WTC11 (cell line): ENCODE results near the gene EME1.

ENCODE experiments used
- ATF1 ChIP-seq: sonication (generic); formaldehyde crosslinking; IDR thresholded peaks from 2 replicates; pipeline ENCODE4 v1.8.1; 2023; ENCODE audit warnings: mild to moderate bottlenecking, moderate library complexity, missing genetic modification reagents
- ATF2 ChIP-seq: sonication (generic); formaldehyde crosslinking; IDR thresholded peaks from 2 replicates; pipeline ENCODE4 v1.8.1; 2022; ENCODE audit warnings: low read depth, missing genetic modification reagents, borderline replicate concordance
- ATF3 ChIP-seq: sonication (generic); formaldehyde crosslinking; conservative IDR thresholded peaks from 2 replicates; pipeline ENCODE4 v1.8.1; 2022; ENCODE audit warnings: mild to moderate bottlenecking, missing genetic modification reagents
- CREM ChIP-seq: sonication (generic); formaldehyde crosslinking; IDR thresholded peaks from 2 replicates; pipeline ENCODE4 v1.8.1; 2022; ENCODE audit warnings: mild to moderate bottlenecking, missing genetic modification reagents, moderate library complexity
- CTCF ChIP-seq: fragments of 200-600 bp; IDR thresholded peaks from 2 replicates; pipeline ENCODE4 v1.8.0; 2022; ENCODE audit warnings: antibody characterized with exemption
- GTF2I ChIP-seq: fragments of 250-450 bp; sonication (Bioruptor Pico); conservative IDR thresholded peaks from 2 replicates; pipeline ENCODE4 v1.4.0; 2021; ENCODE audit warnings: mild to moderate bottlenecking
- HMGXB4 ChIP-seq: sonication (generic); formaldehyde crosslinking; IDR thresholded peaks from 2 replicates; pipeline ENCODE4 v1.8.1; 2023; ENCODE audit warnings: mild to moderate bottlenecking, moderate library complexity, missing genetic modification reagents
- PRRX2 ChIP-seq: fragments of 250-450 bp; sonication (Bioruptor Pico); IDR thresholded peaks from 2 replicates; pipeline ENCODE4 v1.8.0; 2021; ENCODE audit warnings: mild to moderate bottlenecking
- TEAD4 ChIP-seq: sonication (generic); formaldehyde crosslinking; IDR thresholded peaks from 2 replicates; pipeline ENCODE4 v1.8.0; 2022; ENCODE audit warnings: mild to moderate bottlenecking, missing genetic modification reagents
- TP53 ChIP-seq: sonication (generic); formaldehyde crosslinking; IDR thresholded peaks from 2 replicates; pipeline ENCODE4 v1.8.1; 2023; ENCODE audit warnings: mild to moderate bottlenecking, missing genetic modification reagents
- ZNF232 ChIP-seq: sonication (generic); formaldehyde crosslinking; IDR thresholded peaks from 2 replicates; pipeline ENCODE4 v1.8.0; 2022; ENCODE audit warnings: mild to moderate bottlenecking, missing genetic modification reagents
- ZNF281 ChIP-seq: sonication (generic); formaldehyde crosslinking; IDR thresholded peaks from 2 replicates; pipeline ENCODE4 v1.8.0; 2023; ENCODE audit warnings: mild to moderate bottlenecking, missing genetic modification reagents
- ZNF532 ChIP-seq: fragments of 250-450 bp; sonication (Bioruptor Pico); IDR thresholded peaks from 2 replicates; pipeline ENCODE4 v1.9.0; 2021; ENCODE audit warnings: mild to moderate bottlenecking, borderline replicate concordance

- no peak for TF ChIP-seq ATF1 (CRISPR knock-in tag)
- no peak for TF ChIP-seq ZNF532 (CRISPR knock-in tag)
- no peak for TF ChIP-seq ATF2
- no peak for TF ChIP-seq ATF3 (CRISPR knock-in tag)
- no peak for TF ChIP-seq ZNF232 (CRISPR knock-in tag)
- no peak for TF ChIP-seq TEAD4
- TF ChIP-seq CTCF = no peak
- no peak for TF ChIP-seq HMGXB4 (CRISPR knock-in tag)
- no peak for TF ChIP-seq CREM (CRISPR knock-in tag)
- TF ChIP-seq TP53 (CRISPR knock-in tag) = no peak
- TF ChIP-seq ZNF281 (CRISPR knock-in tag) = no peak
- no peak for TF ChIP-seq PRRX2 (CRISPR knock-in tag)
- TF ChIP-seq GTF2I (CRISPR knock-in tag) = no peak
These were observed 52.1 kb downstream of the EME1 start for GRCh38 chr17:50424996-50425681.
